Kidney (tissue), 14 donors: ENCODE measurements around the gene MARCHF9. TPM values are rescaled to one million over a fixed set of nuclear protein-coding genes. Genes with fewer than 3 reads are reported as not detected.

ENCODE experiments used
- DNase-seq, 5 donors: peaks; one replicate each; pipeline ENCODE4 v3.0.0-alpha.2; 2013 to 2020
- FAIRE-seq: peaks from 2 replicates; lab custom pipeline; 2012; peaks lifted over from hg19 to GRCh38; lab: Jason Lieb, UNC
- H3K27ac ChIP-seq, 2 donors: one replicate each; pipeline ENCODE4 v1.7.0; 2013; ENCODE audit warnings: low read depth in 2 of 2, low read length in 2 of 2, inconsistent platforms in 1 of 2
- H3K27me3 ChIP-seq: one replicate; pipeline ENCODE4 v1.7.1; 2013; ENCODE audit warnings: low read length, inconsistent platforms; ENCODE audit not compliant: control insufficient read depth, insufficient read depth
- H3K36me3 ChIP-seq, 3 donors: one replicate each; pipeline versions ENCODE4 v1.7.0 to v1.7.1; 2013; ENCODE audit warnings: low read length in 3 of 3, control low read depth in 1 of 3, inconsistent platforms in 1 of 3; ENCODE audit not compliant: insufficient read depth in 3 of 3, control insufficient read depth in 2 of 3
- H3K4me1 ChIP-seq, 3 donors: one replicate each; pipeline versions ENCODE4 v1.7.0 to v1.7.1; 2013; ENCODE audit warnings: low read length in 3 of 3, inconsistent platforms in 1 of 3, low read depth in 1 of 3; ENCODE audit not compliant: control insufficient read depth in 2 of 3, insufficient read depth in 2 of 3
- H3K4me3 ChIP-seq, 3 donors: one replicate each; pipeline versions ENCODE4 v1.7.0 to v1.8.1; 2013; ENCODE audit warnings: low read length in 3 of 3, control low read depth in 1 of 3, inconsistent platforms in 1 of 3
- H3K9ac ChIP-seq, 3 donors: one replicate each; pipeline versions ENCODE4 v1.7.0 to v1.7.1; 2013; ENCODE audit warnings: low read length in 3 of 3, control low read depth in 1 of 3, inconsistent platforms in 1 of 3
- H3K9me3 ChIP-seq, 3 donors: one replicate each; pipeline versions ENCODE4 v1.7.0 to v1.7.1; 2013; ENCODE audit warnings: low read length in 3 of 3, control low read depth in 1 of 3, inconsistent platforms in 1 of 3; ENCODE audit not compliant: control insufficient read depth in 2 of 3, insufficient read depth in 1 of 3
- intact Hi-C: fragments of 100-400 bp; cut with DNase I; formaldehyde crosslinking; loops from one replicate; pipeline ENCODE4 v1.11.1; 2022
- polyA plus RNA-seq: library from polyadenylated mRNA; stranded (reverse); fragments of 350-450 nt; fragmentation: Illumina TruSeq; extraction: RNeasy Lipid Tissue Mini Kit (QIAGEN cat#74804); gene quantifications from one replicate; pipeline ENCODE4 v1.2.3, GENCODE V29; 2014; ENCODE audit warnings: low read depth, low replicate concordance; ENCODE audit not compliant: insufficient read depth
- total RNA-seq: library from RNA; stranded (reverse); fragmentation: NEBNext Ultra II Directional; extraction: Animal tissue kit (Norgen Biotek cat#: 25700); gene quantifications from one replicate; pipeline ENCODE4 v1.2.1, GENCODE V29; 2021
- TF ChIP-seq, protein P1 (sequence below): IDR thresholded peaks from 3 replicates; pipeline ENCODE4 v1.5.1; 2012; ENCODE audit warnings: mild to moderate bottlenecking, moderate library complexity, borderline replicate concordance; ENCODE audit not compliant: insufficient read depth; ENCODE audit errors: extremely low read depth
- donor health status: control.
- donor health status: control.
- donor health status: control.
- donor health status: control.
- donor health status: control.
- donor health status: DM: yes; HTN: yes; CAD: no.
- donor health status: Normal renal cell carcinoma (clear cell type).

MARCHF9 gene
- total and polyA plus RNA-seq, 2 donors from 2014 or later, result 22.9 to 38.4 TPM

DNA sequence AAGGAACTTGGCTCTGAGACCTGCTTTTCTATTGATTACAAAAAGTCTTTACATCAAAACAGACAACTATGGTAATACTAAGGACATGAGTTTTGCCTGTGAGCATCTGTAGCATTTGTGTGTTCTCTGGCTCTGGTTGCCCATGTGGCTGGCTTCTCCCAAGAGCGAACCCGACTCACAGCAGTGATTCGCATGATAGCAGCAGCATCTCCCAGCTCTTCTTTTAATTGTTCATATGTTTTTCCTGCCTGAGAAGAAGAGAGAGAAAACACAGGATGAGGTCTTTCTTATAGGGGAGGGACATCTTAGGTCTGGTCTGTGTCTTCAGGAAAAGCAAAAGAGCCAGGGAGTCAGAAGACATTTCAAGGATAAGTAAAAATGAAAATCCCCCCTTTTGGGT, 46.1 kb downstream of the MARCHF9 start:
- DNase-seq (no peak), FAIRE-seq (no peak)
- no peak overlapping the region for H3K27ac ChIP-seq
- H3K27me3 ChIP-seq, result no peaks in the 10 kb centered on the region
- no peaks in the 10 kb centered on the region for H3K9me3 ChIP-seq
- no peak overlapping the region for H3K9ac ChIP-seq
- intact Hi-C loops, result no loop called here
- peaks cover 0 to 4% (median 3%) of the 10 kb centered on the region in 3 donors for H3K4me1 ChIP-seq
- no peak overlapping the region for H3K4me3 ChIP-seq
- TF ChIP-seq, protein P1, sequence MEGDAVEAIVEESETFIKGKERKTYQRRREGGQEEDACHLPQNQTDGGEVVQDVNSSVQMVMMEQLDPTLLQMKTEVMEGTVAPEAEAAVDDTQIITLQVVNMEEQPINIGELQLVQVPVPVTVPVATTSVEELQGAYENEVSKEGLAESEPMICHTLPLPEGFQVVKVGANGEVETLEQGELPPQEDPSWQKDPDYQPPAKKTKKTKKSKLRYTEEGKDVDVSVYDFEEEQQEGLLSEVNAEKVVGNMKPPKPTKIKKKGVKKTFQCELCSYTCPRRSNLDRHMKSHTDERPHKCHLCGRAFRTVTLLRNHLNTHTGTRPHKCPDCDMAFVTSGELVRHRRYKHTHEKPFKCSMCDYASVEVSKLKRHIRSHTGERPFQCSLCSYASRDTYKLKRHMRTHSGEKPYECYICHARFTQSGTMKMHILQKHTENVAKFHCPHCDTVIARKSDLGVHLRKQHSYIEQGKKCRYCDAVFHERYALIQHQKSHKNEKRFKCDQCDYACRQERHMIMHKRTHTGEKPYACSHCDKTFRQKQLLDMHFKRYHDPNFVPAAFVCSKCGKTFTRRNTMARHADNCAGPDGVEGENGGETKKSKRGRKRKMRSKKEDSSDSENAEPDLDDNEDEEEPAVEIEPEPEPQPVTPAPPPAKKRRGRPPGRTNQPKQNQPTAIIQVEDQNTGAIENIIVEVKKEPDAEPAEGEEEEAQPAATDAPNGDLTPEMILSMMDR, result no peak
- peaks cover 2 to 39% (median 38%) of the 10 kb centered on the region in 3 donors for H3K36me3 ChIP-seq

DNA sequence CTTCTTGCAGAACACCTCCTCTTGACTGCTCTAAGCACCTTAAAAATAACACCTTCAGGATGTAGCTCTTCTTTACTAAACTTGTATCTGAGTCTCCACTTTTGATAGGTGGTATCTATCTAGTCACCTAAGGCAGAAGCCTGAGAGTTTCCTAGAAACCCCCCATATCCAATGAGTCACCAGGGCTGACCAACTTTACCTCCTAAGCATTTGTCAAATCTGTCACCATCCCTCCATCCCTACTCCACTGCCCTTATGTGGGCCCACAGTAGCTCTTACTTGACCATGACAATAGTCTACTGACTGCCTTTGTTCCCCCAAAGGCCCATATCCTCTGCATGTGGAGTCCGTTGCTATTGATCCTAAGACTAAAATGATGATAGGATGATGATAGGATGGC, 47.7 kb downstream of the MARCHF9 start:
- TF ChIP-seq, protein P1, result no peak
- intact Hi-C loops, result no loop called here

DNA sequence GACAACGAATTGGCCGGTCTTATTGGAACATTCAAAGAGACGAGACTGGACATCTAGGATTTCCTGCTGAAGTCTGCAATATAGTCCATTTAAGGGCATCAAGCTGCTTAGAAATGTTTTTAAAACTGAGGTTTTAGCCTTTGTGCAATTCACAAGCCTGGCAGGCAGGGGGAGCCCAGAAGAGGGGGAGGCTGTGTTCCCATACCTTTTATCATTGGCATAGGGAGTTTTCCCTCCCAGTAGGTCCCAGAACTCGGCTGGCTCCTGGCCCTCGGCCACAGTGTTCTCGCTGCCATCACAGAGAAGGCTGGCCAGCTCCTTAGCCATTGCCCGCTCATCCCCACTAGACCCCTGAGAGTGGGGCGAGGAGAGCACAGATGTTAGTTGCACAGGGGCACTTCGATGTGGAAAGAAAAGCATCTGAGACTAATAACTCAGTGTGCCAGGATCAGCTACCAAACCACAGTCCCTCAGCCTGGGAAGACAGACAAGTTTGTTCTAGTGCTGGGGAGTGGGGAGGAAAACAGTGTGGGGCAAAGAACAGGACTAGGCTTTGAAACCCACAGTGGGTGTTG, 48.5 kb downstream of the MARCHF9 start:
- H3K27me3 ChIP-seq, result no peaks in the 10 kb centered on the region
- H3K4me1 ChIP-seq, result peaks cover 0 to 3% (median 0%) of the 10 kb centered on the region in 3 donors
- H3K4me3 ChIP-seq, result no peak overlapping the region
- peaks cover 4 to 51% (median 49%) of the 10 kb centered on the region in 3 donors for H3K36me3 ChIP-seq
- FAIRE-seq, result no peak
- H3K9ac ChIP-seq, result no peak overlapping the region
- DNase-seq, result peak in 2 of 5 donors; percentile 32 to 37
- H3K27ac ChIP-seq, result no peak overlapping the region
- H3K9me3 ChIP-seq, result no peaks in the 10 kb centered on the region
- intact Hi-C loops, result no loop called here
- TF ChIP-seq, protein P1, result peak; percentile 68

More for the DNA sequence above, 47.7 kb downstream of the MARCHF9 start:
- Histone ChIP-seq H3K4me1 (peaks cover 0 to 3% (median 2%) of the 10 kb centered on the region in 3 donors), H3K27ac (no peak overlapping the region), H3K9ac (no peak overlapping the region), H3K9me3 (no peaks in the 10 kb centered on the region), H3K27me3 (no peaks in the 10 kb centered on the region), H3K36me3 (peaks cover 4 to 45% (median 43%) of the 10 kb centered on the region in 3 donors), H3K4me3 (no peak overlapping the region)
- FAIRE-seq, result no peak
- DNase-seq, result no peak
